Panc1 (cell line): Measurements from ENCODE around the gene INTS3.

Source experiments
- CTCF ChIP-seq: fragments of 450-650 bp; IDR thresholded peaks from 2 replicates; pipeline ENCODE4 v1.5.1; 2017; ENCODE audit warnings: mild to moderate bottlenecking
- POLR2AphosphoS5 ChIP-seq: IDR thresholded peaks from 2 replicates; pipeline ENCODE4 v1.6.1; 2012; ENCODE audit warnings: mild to moderate bottlenecking, low read depth, low read length, moderate library complexity
- REST ChIP-seq, 2 experiments: IDR thresholded peaks; 2 replicates each; pipeline ENCODE4 v1.6.1; 2011 to 2012; ENCODE audit warnings: low read depth in 2 of 2, control low read depth in 1 of 2, low read length in 1 of 2, mild to moderate bottlenecking in 1 of 2, moderate library complexity in 1 of 2; ENCODE audit not compliant: insufficient read depth in 1 of 2
- SIN3A ChIP-seq: IDR thresholded peaks from 2 replicates; pipeline ENCODE4 v1.6.1; 2012; ENCODE audit warnings: low read depth, mild to moderate bottlenecking, low read length, moderate library complexity, borderline replicate concordance; ENCODE audit not compliant: insufficient read depth
- TCF7L2 ChIP-seq: IDR thresholded peaks from 2 replicates; pipeline ENCODE4 v1.6.1; 2011; ENCODE audit warnings: mild to moderate bottlenecking, low read depth, low read length, inconsistent platforms

DNA sequence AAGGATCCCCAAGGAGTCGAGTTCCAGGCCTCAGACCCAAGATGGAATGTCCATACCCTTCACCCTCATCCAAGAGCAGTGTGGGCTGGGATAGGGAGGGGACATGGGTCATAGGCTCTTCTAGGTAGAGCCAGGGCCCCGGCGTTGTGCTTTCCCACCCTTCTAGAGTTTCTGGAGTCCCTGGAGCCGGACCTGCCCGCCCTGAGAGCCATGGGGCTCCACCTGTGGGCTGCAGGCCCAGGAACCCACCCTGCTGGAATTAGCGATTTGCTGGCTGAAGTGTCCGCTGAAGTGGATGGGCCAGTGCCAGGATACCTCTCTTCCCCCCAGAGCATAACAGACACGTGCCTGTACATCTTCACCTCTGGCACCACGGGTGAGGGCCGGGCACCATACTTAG, 48.5 kb downstream of the INTS3 start:
- TF ChIP-seq CTCF (no peak), REST (IDR thresholded peaks at IDR 0.05; ENCODE audit: insufficient read depth in 1 of 2, low read depth in 2 of 2, low read length in 1 of 2) (no peak), POLR2AphosphoS5 (no peak), SIN3A (no peak), TCF7L2 (no peak)
